Sigmoid colon (tissue), 4 donors: ENCODE results near the gene RARA.

ENCODE experiments used
- EP300 ChIP-seq, 4 donors: sonication (generic); formaldehyde crosslinking; IDR thresholded peaks; one replicate each; pipeline ENCODE4 v1.6.1; 2017; ENCODE audit warnings: antibody characterized with exemption in 4 of 4
- POLR2A ChIP-seq, 2 donors: fragments of 450-650 bp; IDR thresholded peaks; one replicate each; pipeline ENCODE4 v1.6.1; 2016; ENCODE audit warnings: antibody characterized with exemption in 2 of 2, mild to moderate bottlenecking in 2 of 2, moderate library complexity in 2 of 2
- POLR2AphosphoS5 ChIP-seq, 4 donors: sonication (generic); formaldehyde crosslinking; IDR thresholded peaks; one replicate each; pipeline ENCODE4 v1.6.1; 2017; ENCODE audit warnings: antibody characterized with exemption in 4 of 4
- TF ChIP-seq, protein P1 (sequence below), 4 experiments: fragments of 450-650 bp in 3 of 4; fragments of 200-600 bp in 1 of 4; IDR thresholded peaks; one replicate each; pipeline ENCODE4 v1.5.1; 2016 to 2019; ENCODE audit warnings: antibody characterized with exemption in 4 of 4, mild to moderate bottlenecking in 3 of 4, moderate library complexity in 2 of 4

DNA sequence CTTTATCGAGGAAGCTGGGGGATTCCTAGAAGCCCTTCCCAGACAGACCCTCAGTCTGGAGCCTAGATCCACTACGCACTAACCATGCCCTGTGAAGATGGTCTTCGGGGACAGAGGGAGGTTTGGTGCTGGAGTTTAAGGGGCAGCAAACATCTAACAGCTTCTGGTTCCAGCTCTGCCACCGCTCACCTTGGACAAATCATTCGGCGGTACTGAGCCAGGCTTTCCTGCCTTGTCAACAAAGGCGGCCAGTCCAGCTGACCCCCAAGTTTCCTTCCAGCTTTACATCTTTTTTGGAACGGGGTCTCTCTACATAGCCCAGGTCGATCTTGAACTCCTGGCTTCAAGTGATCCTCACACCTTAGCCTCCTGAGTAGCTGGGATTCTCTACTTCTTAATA lies 55.9 kb downstream of the RARA start:
- TF ChIP-seq, protein P1, sequence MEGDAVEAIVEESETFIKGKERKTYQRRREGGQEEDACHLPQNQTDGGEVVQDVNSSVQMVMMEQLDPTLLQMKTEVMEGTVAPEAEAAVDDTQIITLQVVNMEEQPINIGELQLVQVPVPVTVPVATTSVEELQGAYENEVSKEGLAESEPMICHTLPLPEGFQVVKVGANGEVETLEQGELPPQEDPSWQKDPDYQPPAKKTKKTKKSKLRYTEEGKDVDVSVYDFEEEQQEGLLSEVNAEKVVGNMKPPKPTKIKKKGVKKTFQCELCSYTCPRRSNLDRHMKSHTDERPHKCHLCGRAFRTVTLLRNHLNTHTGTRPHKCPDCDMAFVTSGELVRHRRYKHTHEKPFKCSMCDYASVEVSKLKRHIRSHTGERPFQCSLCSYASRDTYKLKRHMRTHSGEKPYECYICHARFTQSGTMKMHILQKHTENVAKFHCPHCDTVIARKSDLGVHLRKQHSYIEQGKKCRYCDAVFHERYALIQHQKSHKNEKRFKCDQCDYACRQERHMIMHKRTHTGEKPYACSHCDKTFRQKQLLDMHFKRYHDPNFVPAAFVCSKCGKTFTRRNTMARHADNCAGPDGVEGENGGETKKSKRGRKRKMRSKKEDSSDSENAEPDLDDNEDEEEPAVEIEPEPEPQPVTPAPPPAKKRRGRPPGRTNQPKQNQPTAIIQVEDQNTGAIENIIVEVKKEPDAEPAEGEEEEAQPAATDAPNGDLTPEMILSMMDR (IDR thresholded peaks at IDR 0.05) = no peak
- TF ChIP-seq POLR2A (IDR thresholded peaks at IDR 0.05) (no peak), EP300 (IDR thresholded peaks at IDR 0.05) (no peak), POLR2AphosphoS5 (IDR thresholded peaks at IDR 0.05) (no peak)
